HG02938 (cell line): ENCODE measurements around the gene RBFOX1.

Experiments
- ATAC-seq: cut with Tn5 transposase; IDR thresholded peaks from one replicate; pipeline ENCODE4 v1.9.1; 2021; ENCODE audit warnings: mild to moderate bottlenecking, moderate library complexity; ENCODE audit not compliant: unreplicated experiment

The RBFOX1 gene

GRCh38 chr16:7651803-7652570, 319.3 kb downstream of the RBFOX1 start:
- no peak for ATAC-seq

DNA sequence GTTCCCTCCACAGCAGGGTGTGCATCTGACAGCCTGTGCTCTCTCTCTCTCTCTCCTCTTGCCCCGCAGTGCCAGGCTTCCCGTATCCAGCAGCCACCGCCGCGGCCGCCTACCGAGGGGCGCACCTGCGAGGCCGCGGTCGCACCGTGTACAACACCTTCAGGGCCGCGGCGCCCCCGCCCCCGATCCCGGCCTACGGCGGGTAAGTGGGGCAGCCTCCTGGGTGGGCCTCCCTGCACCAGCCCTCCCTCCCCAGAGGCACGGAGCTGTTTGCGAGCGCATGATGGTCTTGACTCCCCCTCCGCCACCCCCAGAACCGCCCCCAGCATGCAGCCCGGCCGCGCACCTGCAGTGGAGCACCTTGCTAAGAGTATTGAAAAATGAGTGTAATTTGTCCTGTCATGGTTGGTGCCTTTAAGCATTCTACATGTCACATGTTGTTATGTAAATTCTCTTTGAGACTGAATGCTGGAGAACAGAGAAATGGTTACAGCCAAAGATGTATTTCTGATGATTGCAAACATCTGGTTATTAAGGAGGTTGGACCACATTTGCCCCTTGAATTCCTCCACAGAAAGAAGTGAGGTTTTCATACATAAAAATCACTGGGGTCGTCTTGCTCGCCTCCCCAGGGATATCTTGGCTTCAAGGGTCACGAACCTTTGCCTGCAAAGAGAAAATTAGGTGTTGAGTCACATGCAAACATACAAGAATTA, 321.3 kb downstream of the RBFOX1 start:
- ATAC-seq = no peak

- no peak for ATAC-seq
Measured at GRCh38 chr16:7675628-7676027, 343.0 kb downstream of the RBFOX1 start.

GRCh38 chr16:7680296-7680695, 347.7 kb downstream of the RBFOX1 start:
- no peak for ATAC-seq

- ATAC-seq = no peak
Measured at GRCh38 chr16:7688811-7689210, 356.2 kb downstream of the RBFOX1 start.

- no peak for ATAC-seq
Measured at GRCh38 chr16:7689234-7689633, 356.6 kb downstream of the RBFOX1 start.

DNA sequence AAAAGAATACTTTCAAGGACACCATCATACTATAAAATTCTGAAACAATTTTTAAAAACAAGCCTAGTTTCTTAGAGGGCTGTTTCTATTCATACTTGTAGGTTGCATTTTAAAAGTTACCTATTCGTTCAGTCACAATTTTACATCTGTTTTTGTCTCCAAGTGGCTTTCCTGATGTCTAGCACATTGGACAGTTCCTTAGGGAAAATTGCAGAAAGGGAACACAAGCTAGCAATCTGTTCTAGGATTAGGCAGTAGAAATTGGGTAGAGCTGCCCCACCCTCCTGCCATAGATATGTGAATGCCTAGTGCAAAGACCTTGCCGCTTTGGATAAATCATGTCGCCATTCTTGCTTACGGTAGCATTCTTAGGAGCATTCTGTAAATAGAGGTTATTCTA, 358.9 kb downstream of the RBFOX1 start:
- no peak for ATAC-seq

DNA sequence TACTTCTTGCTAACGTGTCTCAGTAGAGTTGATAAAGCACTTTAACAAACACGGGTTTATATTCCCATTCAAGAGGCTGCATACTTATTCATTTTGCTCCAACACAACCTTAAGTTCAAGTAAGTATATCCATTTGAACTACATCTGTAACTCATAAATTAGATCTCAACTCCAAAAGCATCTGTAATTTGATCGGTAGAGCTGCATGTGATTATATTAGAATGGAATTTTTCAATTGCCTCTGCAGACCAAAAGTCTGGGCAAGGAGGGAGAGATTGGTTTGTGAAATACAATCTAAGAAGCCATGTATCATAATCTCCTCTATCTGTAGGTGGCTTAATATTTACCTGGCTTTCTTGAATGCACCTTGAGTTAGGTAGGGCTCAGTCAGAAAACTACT, 371.0 kb downstream of the RBFOX1 start:
- no peak for ATAC-seq

GRCh38 chr16:7705885-7706284, 373.2 kb downstream of the RBFOX1 start:
- ATAC-seq = no peak

- ATAC-seq = no peak
Measured at GRCh38 chr16:7709186-7709585, 376.5 kb downstream of the RBFOX1 start.

- ATAC-seq = no peak
Measured at GRCh38 chr16:7713244-7713643, 380.6 kb downstream of the RBFOX1 start.

DNA sequence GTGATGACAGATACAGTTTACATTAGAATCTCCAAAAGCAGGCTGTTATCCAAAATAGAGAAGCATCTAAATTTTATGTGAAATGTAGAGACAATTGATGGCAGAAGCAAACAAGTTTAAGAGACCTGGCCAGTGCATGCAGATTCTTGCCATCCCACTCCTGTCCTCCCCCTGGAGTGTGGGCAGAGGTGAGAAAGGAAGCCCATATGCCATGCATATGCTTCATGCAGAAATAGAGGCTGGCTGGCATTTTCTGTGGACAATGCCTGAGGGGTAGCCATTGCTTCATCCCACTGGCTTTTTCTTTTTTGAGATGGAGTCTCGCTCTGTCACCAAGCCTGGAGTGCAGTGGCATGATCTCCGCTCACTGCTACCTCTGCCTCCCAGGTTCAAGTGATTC, 382.1 kb downstream of the RBFOX1 start:
- no peak for ATAC-seq

DNA sequence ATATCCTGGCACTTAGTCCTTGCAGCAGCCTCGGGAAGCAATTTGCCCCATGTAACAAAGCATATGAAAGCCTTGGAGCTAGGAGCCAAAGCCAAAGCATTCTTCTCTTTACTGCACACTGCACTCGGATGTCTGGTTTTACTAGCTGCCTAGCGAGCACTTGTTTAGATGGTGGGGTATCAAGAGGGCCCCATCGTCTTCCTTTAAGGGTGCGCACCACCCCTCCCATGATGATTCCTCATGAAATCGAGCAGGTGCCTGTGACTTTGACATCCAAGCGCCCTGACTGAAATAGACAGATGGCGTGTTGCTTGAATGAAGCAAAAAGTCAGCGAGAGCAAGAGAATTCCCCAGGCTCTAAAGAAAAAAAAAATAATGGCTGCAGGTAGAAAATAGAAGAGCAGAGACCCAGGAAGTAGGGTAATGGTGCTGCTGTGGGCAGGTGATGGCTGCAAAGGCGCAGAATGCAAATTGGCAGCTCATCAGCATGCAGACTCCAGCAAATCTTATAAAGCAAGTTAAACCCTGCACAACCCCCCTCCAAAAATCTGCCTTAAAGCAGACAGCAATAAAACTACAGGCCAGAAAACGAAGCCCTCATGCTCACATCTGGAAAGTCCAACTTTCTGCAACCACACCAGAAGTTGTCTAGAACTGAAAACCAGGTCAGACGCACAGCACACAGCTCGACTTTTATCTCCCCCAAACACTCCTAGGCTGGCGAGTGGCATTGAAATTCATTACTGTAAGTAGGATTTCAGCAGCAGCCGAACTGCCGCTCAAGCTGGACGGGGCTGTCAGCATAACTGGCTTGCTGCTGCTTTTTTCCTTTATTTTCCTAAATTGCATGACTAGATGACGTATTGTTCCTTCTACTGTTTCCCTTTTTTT, 384.3 kb downstream of the RBFOX1 start:
- ATAC-seq = no peak

DNA sequence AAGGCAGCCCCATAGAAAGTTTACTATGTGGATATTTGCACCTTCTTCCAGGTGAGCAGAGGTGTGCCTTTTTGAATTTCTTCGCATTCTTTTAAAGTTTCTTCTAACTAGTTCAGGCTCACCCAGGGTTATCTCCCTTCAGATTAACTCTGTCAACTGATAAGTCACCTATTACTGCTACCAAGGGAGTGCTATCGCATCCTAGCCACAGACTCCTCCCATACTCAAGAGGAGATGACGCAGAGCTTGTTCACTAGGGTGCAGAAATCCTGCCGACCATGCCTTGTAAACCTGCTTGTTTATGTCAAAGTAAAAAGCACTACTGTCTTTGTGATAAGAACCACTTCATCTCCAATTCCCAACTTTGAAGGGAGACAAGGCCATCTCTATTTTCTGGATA, 390.1 kb downstream of the RBFOX1 start:
- ATAC-seq = no peak

- no peak for ATAC-seq
Measured at GRCh38 chr16:7731141-7731540, 398.5 kb downstream of the RBFOX1 start.

- no peak for ATAC-seq
Measured at GRCh38 chr16:7736138-7736665, 403.6 kb downstream of the RBFOX1 start.

DNA sequence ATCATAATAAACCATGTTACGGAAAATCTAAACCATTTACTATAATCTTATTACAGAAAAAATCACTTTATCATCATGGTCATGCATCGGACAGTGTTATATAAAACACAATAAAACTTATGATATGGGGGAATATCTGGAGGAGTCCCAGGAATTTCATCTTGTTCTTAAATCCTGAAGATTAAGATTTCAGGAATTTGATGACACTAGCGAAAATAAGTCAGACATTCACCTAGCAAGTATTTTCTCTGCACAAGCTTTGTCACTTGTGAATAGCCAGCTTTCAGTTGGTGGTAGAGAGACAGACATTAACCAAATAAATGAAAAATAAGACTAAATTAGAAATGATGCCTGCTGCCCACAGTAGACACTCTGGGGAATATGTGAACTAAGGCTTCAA, 410.0 kb downstream of the RBFOX1 start:
- ATAC-seq = no peak

GRCh38 chr16:7744546-7745264, 412.1 kb downstream of the RBFOX1 start:
- ATAC-seq = no peak

DNA sequence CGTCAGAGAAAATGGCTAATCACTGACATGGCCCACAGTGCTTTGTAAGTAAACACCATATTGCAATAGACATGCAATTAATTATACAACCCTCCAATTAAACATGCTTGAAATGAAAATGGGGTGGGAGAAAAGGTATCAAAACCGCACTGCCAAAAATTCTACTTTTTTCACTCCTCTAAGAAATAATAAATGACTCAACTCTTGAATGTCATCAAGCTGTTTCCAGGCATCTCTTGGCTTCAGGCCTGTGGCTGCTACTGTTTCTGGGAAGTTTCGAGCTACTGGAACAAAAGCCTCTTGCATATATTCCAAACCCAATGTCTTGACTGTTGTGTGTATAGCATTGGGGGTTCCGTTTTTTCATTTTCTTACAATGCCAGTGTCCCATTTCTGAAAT, 412.6 kb downstream of the RBFOX1 start:
- no peak for ATAC-seq

GRCh38 chr16:7746941-7747340, 414.3 kb downstream of the RBFOX1 start:
- ATAC-seq = no peak

- no peak for ATAC-seq
Measured at GRCh38 chr16:7748522-7748921, 415.9 kb downstream of the RBFOX1 start.
